NCI-H774 (cell line): ENCODE data around the gene POM121C.
"Not testable (repeated sequence)": the region's sequence is repeated elsewhere in the genome, so short reads cannot be mapped to it uniquely, and the experiment has no call there.

ENCODE experiments used
- DNase-seq: peaks from one replicate; lab custom pipeline; 2025; lab: John Stamatoyannopoulos, UW

The POM121C gene

GRCh38 chr7:75423481-75423880 lies 62.6 kb downstream of the POM121C start:
- DNase-seq = not testable (repeated sequence)

DNA sequence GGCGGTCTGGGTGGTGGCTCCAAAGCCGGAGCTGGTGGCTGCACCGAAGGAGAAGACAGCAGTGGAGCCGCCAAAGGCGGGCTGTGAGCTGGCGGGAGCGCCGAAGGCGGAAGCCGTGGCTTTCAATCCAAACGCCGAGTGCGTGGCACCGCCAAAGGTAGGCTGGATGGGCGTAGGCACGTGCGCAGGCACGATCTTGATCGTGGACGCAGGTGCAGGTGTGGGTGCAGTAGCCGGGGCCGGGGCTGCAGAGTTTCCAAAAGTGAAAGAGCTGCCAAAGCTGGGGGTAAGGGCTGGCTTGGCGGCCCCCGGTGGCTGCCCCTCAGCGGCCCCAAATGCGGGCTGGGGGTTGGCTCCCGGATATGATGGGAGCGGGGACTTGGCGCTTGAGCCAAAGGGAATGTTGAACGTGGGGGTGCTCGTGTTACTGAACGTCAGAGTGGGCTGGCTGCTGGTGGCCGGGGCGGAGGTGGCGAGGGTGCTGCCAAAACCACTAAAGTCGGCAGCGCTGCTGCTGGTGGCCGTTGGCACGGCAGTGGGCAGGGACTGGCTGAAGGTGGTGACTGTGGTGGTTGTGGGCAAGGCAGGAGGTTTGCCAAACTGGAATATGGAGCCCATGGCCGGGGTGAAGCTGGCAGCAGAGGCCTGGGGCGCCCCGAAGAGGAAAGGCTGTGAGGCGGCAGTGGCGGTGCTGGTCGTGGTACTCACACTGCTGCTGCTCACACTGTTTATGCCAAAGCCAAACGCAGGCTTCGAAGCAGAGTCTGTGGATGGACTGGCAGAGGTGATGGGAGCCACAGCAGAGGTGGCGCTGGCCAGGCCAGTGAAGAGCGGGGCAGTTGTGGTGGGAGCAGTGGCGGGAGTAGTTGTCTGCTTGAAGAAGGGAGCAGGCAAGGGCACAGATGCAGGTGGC lies 64.0 kb downstream of the POM121C start:
- not testable (repeated sequence) for DNase-seq

GRCh38 chr7:75420152-75420551 lies 65.9 kb downstream of the POM121C start:
- DNase-seq = not testable (repeated sequence)

DNA sequence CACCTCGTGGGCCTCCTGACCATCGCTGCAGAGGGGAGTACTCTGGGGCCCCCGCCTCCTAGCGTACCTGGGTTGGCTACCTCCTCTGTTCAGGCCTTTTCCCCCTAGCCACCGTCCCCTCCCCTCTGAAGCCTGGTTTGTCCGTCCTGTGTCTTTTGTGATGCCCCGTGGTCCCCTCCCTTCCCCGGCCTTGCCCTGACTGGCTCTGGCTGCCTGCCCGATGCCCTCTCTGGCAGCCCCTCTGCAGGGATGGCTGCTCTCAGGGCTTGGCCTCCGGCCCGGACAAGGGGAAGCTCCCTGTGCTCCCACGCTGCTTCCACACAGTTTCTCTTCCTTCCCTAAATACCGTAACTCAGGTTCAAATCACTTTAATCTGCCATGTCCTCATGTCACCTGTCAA lies 66.4 kb downstream of the POM121C start:
- not testable (repeated sequence) for DNase-seq

GRCh38 chr7:75419210-75419609 lies 66.9 kb downstream of the POM121C start:
- not testable (repeated sequence) for DNase-seq

DNA sequence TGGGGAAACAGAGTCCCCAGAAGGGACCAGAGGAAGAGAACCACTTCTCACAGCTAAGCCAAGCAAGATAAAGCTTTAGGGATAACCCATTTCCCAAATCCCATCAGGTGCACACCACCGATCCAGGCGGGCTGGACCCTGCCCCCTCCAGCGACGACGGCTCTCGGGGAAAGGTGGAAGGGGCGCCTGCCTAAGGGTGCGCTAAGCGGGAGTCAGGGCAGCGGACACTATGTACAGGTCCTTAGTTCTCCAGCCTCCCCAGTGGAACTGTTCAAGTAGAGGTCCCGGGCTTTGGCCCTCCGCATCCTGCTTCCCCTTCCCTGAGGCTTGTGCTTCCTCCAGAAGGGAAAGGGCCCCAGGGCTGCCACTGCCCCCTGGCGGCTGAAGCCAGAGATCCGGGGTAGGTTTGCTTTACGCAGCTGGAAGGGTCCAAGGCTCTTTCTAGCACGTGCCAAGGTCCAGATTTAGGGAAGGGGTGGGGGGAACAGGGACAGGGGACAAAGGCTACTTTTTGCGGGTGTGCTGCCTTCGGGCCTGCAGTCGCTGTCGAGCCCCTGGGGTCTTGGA lies 67.7 kb downstream of the POM121C start:
- not testable (repeated sequence) for DNase-seq

- not testable (repeated sequence) for DNase-seq
Measured at GRCh38 chr7:75416787-75417186, 69.3 kb downstream of the POM121C start.

GRCh38 chr7:75415829-75416373 lies 70.2 kb downstream of the POM121C start:
- not testable (repeated sequence) for DNase-seq

- DNase-seq = not testable (repeated sequence)
Measured at GRCh38 chr7:75415428-75415817, 70.7 kb downstream of the POM121C start.

- not testable (repeated sequence) for DNase-seq
Measured at GRCh38 chr7:75414708-75415427, 71.2 kb downstream of the POM121C start.

DNA sequence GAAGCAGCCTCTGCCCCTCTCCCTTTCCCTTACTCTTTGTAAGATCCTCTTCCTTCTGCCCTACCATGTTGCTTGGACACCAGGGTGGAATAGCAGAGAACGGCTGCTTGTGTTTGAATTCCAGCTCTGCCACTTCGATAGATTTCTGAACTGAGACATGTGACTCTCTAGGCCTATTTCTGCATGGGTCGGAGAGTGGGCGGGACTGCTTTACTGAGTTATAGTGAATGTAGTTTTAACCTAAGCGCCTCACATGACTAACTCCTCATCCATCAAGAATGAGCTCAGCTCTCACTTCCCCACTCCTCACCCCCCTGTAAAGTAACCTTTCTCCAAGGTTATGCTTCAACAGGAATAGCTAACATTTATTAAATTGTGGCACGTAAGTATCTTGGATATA lies 71.9 kb downstream of the POM121C start:
- not testable (repeated sequence) for DNase-seq

GRCh38 chr7:75410823-75411173 lies 75.3 kb downstream of the POM121C start:
- DNase-seq = not testable (repeated sequence)

GRCh38 chr7:75409880-75410822 lies 75.9 kb downstream of the POM121C start:
- DNase-seq = not testable (repeated sequence)

DNA sequence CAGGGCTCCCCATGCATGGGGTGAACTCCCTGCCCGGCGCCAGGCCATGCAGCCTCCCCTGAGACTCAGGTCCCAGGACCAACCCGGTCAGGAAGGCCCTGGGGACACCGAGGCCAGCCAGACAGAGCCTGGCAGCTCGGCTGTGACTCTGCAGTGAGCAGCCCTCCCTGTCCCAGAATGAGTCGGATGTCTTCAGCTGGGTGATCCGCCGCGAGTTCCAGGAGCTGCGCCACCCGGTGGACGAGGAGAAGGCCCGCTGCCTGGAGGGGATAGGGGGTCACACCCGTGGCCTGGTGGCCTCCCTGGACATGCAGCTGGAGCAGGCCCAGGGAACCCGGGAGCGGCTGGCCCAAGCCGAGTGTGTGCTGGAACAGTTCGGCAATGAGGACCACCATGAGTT lies 81.4 kb downstream of the POM121C start:
- not testable (repeated sequence) for DNase-seq

GRCh38 chr7:75403455-75404443 lies 82.3 kb downstream of the POM121C start:
- not testable (repeated sequence) for DNase-seq

DNA sequence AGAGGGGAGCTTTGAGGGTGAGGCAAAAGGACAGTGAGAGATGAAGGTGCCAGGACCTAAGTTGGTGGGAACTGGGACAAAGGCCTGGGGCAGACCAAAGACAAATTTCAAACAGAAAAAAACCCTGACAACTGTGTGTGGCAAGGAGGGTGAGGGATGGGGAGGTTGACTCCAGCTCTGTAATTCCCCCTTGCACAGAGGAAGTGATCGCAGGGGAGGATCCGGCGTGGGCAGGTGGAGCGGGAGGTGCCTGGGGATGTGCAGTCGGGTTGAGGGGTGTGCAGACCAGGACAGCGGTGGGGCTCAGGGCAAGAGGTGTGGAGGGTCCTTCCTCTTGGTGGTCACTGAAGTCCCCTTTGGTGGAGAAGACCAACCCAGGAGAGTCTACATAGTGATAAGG lies 85.5 kb downstream of the POM121C start:
- DNase-seq = not testable (repeated sequence)

DNA sequence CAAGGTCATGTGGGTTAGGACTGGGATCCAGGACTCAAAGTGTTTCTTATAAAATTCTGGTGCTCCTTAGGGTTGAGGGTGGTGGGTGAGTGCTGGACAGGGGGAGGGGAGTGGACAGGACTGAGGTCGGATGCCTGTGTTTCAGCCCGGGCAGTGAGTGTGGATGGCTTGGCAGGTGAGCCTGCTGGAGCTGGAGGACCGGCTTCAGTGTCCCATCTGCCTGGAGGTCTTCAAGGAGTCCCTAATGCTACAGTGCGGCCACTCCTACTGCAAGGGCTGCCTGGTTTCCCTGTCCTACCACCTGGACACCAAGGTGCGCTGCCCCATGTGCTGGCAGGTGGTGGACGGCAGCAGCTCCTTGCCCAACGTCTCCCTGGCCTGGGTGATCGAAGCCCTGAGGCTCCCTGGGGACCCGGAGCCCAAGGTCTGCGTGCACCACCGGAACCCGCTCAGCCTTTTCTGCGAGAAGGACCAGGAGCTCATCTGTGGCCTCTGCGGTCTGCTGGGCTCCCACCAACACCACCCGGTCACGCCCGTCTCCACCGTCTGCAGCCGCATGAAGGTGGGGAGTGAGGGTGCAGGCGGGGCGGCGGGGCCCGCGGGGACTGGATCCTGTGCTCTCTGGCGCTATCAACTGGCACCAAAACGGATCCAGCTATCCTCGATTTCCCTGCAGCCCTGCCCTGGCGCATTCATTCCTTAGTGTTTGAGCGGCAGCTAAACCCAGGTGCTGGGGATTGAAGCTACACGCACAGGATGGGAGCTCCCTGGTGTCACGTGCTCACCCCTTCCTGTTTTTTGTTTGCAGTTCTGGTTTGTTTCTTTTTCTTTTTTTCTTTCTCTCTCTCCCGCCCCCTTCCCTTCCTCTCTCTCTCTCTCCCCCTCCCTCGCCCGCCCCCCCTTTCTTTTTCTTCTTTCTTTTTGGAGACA lies 87.1 kb downstream of the POM121C start:
- not testable (repeated sequence) for DNase-seq

GRCh38 chr7:75397865-75398264 lies 88.2 kb downstream of the POM121C start:
- not testable (repeated sequence) for DNase-seq

DNA sequence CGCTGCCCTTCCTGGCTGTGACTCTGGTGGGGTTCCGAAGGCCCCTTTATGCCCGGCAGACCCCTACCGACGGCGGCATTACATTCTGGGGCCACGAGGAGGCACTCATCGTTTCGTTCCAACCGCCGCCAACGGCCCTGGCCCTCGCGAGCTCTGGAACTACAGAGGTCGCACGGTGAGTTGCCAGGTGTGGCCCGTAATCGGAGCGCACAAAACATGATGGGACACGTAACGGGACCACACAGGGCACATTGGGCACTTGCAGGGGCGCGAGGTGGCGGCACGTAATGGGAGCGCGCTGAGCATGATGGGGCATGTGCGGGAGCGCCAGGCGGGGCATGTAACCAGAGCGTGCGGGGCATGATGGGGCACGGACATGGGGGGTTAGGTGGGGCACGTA lies 90.8 kb downstream of the POM121C start, which contains the start of gene TRIM73:
TRIM73 (plus strand) TSS at position 301 of the 400 bp plus-strand sequence. CDS start 3,305 bp downstream, outside the sequence.
- DNase-seq = not testable (repeated sequence)
